Right lobe of liver (tissue), 6 donors: ENCODE results near the gene ELMOD3. TPM values are rescaled to one million over a fixed set of nuclear protein-coding genes. Genes with fewer than 3 reads are reported as not detected.
"Not testable (repeated sequence)": the region's sequence is repeated elsewhere in the genome, so short reads cannot be mapped to it uniquely, and the experiment has no call there.

ENCODE experiments used
- ATAC-seq, 4 donors: fragments of 200-7000 bp; cut with Tn5 transposase; one replicate each; pipeline ENCODE4 v1.9.1; 2020; ENCODE audit warnings: mild to moderate bottlenecking in 4 of 4, moderate library complexity in 4 of 4
- DNase-seq, 3 donors: peaks; one replicate each; pipeline ENCODE4 v3.0.0-alpha.2; 2020
- H3K27ac ChIP-seq, 3 donors: fragments of 200-600 bp; one replicate each; pipeline ENCODE4 v1.8.0; 2022
- H3K27me3 ChIP-seq, 2 donors: fragments of 200-600 bp; one replicate each; pipeline ENCODE4 v1.8.0; 2022
- H3K36me3 ChIP-seq, 4 donors: fragments of 200-600 bp; sonication (generic) in 1 of 4; one replicate each; pipeline versions ENCODE4 v1.5.1 to v1.8.0; 2017 to 2022; ENCODE audit warnings: control low read depth in 1 of 4
- H3K4me1 ChIP-seq, 4 donors: fragments of 200-600 bp; sonication (generic) in 1 of 4; one replicate each; pipeline versions ENCODE4 v1.5.1 to v1.8.0; 2017 to 2022; ENCODE audit warnings: control low read depth in 1 of 4
- H3K4me3 ChIP-seq, 3 donors: fragments of 200-600 bp; one replicate each; pipeline ENCODE4 v1.8.0; 2022
- H3K9me3 ChIP-seq, 4 donors: fragments of 200-600 bp; sonication (generic) in 1 of 4; one replicate each; pipeline versions ENCODE4 v1.5.1 to v1.8.0; 2017 to 2022; ENCODE audit warnings: control low read depth in 1 of 4
- CTCF ChIP-seq, 4 donors: fragments of 200-600 bp in 3 of 4; fragments of 450-650 bp in 1 of 4; IDR thresholded peaks; one replicate each; pipeline versions ENCODE4 v1.5.1 to v1.8.0; 2016 to 2022; ENCODE audit warnings: antibody characterized with exemption in 4 of 4, mild to moderate bottlenecking in 2 of 4
- POLR2A ChIP-seq: fragments of 450-650 bp; IDR thresholded peaks from one replicate; pipeline ENCODE4 v1.6.1; 2017; ENCODE audit warnings: antibody characterized with exemption, mild to moderate bottlenecking
- WGBS: methylation state at CpG from one replicate; pipeline ENCODE4 v1.1.6; 2018; ENCODE audit warnings: low coverage, low lambda C conversion rate; ENCODE audit not compliant: insufficient coverage; ENCODE audit errors: missing lambda C conversion rate; 5-methylcytosine and 5-hydroxymethylcytosine counted together
- intact Hi-C, 2 donors: fragments of 100-400 bp; cut with DNase I; formaldehyde crosslinking; loops; one replicate each; pipeline versions ENCODE4 v1.11.2 to v1.14.1; 2022
- total RNA-seq, 6 experiments: library from RNA; depleted of rRNA in 2 of 6; stranded (reverse); fragments of >200 nt in 2 of 6; fragmentation: NEBNext Ultra II Directional in 3 of 6; extraction: Animal tissue kit (Norgen Biotek cat#: 25700) in 3 of 6; gene quantifications; one replicate each; pipeline versions ENCODE4 v1.1.0 to v1.2.4, GENCODE V29; 2016 to 2023
- donor health status: DM: no; HTN: yes; CAD: no.
- donor health status: DM: no; HTN: no; CAD: no.
- donor health status: DM: no; HTN: no; CAD: no.
- donor health status: DM: no; HTN: yes; CAD: no.
- donor health status: DM: no; HTN: yes; CAD: no.

The ELMOD3 gene
- total RNA-seq, 6 experiments from 2014 or later = 7.4 to 12.8 (median 9.5) TPM

- H3K9me3 ChIP-seq = no peaks in the 10 kb centered on the region
- H3K4me3 ChIP-seq = no peak overlapping the region
- peaks cover 0 to 19% (median 6%) of the 10 kb centered on the region in 4 donors for H3K4me1 ChIP-seq
- DNase-seq = no peak
- no peak overlapping the region for H3K27ac ChIP-seq
- peaks cover 0 to 80% (median 24%) of the 10 kb centered on the region in 4 donors for H3K36me3 ChIP-seq
- TF ChIP-seq POLR2A = no peak
- TF ChIP-seq CTCF (IDR thresholded peaks at IDR 0.05) = no peak
- ATAC-seq = peak in 3 of 4 donors; percentile 13 to 28 (median 23)
- intact Hi-C loops = no loop called here
- no peaks in the 10 kb centered on the region for H3K27me3 ChIP-seq
- WGBS = 60% methylated on average over 10 of the region's 11 CpGs
These were observed 36.1 kb upstream of the ELMOD3 start for GRCh38 chr2:85318222-85319074.

- Histone ChIP-seq H3K9me3 (no peaks in the 10 kb centered on the region), H3K36me3 (peaks cover 0 to 88% (median 27%) of the 10 kb centered on the region in 4 donors), H3K27ac (no peak overlapping the region), H3K27me3 (no peaks in the 10 kb centered on the region), H3K4me3 (no peak overlapping the region), H3K4me1 (peaks cover 0 to 32% (median 15%) of the 10 kb centered on the region in 4 donors)
- TF ChIP-seq CTCF (IDR thresholded peaks at IDR 0.05) (no peak), POLR2A (no peak)
- ATAC-seq (no peak), DNase-seq (no peak)
- WGBS = 79% methylated on average over 4 of the region's 4 CpGs
- intact Hi-C loops = no loop called here
These were observed 34.8 kb upstream of the ELMOD3 start for GRCh38 chr2:85319796-85320195.

- Histone ChIP-seq H3K4me3 (peak overlapping the region in 2 of 3 donors; percentile 1 to 37), H3K9me3 (no peaks in the 10 kb centered on the region), H3K36me3 (peaks cover 0 to 55% (median 20%) of the 10 kb centered on the region in 4 donors), H3K27ac (peak overlapping the region; percentile 53 to 96 (median 92)), H3K27me3 (no peaks in the 10 kb centered on the region), H3K4me1 (peaks cover 0 to 32% (median 16%) of the 10 kb centered on the region in 4 donors)
- peak; percentile 1 to 19 (median 10) for ATAC-seq
- WGBS = 32% methylated on average over 6 of the region's 9 CpGs
- peak; percentile 45 for TF ChIP-seq POLR2A
- no peak for TF ChIP-seq CTCF (IDR thresholded peaks at IDR 0.05)
- DNase-seq = peak in 1 of 3 donors; percentile 40
- intact Hi-C loops = no loop called here
These were observed 31.1 kb upstream of the ELMOD3 start for GRCh38 chr2:85323351-85323987.

GRCh38 chr2:85323988-85324367 lies 30.6 kb upstream of the ELMOD3 start:
- Histone ChIP-seq H3K4me3 (peak overlapping the region in 2 of 3 donors; percentile 1 to 37), H3K4me1 (peaks cover 0 to 32% (median 16%) of the 10 kb centered on the region in 4 donors), H3K36me3 (peaks cover 0 to 55% (median 20%) of the 10 kb centered on the region in 4 donors), H3K27ac (peak overlapping the region; percentile 53 to 96 (median 92))
- DNase-seq, H3K9me3 ChIP-seq, H3K27me3 ChIP-seq, intact Hi-C loops, ATAC-seq: not testable (repeated sequence)
- WGBS = 67% methylated on average over 7 of the region's 11 CpGs
